SK-N-MC (cell line): ENCODE measurements around the gene FOXP1.

Source experiments
- EZH2 ChIP-seq: fragments of 200-600 bp; sonication (generic); IDR thresholded peaks from one replicate; pipeline ENCODE4 v1.6.1; 2017; ENCODE audit warnings: antibody characterized with exemption
- POLR2AphosphoS5 ChIP-seq: IDR thresholded peaks from 2 replicates; pipeline ENCODE4 v1.6.1; 2012; ENCODE audit warnings: mild to moderate bottlenecking, low read depth, low read length, borderline replicate concordance

DNA sequence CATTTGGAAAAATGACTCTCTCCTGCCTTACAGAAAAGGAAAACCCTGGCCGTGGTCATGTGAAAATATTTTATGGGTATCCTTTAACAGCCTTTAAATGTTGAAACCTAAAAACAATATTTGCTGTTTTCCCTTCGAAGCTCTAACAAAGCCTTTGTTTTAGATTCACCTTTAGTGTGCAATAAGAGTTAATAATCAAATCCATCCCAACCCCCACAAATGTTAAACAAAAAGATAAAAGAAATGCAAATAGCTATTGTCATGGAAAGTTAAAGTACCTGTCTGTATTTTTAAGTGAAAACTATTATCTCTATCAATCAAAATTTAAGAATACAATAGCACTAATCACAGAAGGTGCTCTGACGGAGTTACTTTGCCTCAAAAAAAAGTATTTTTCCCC is 279.3 kb downstream of the FOXP1 start:
- no peak for TF ChIP-seq POLR2AphosphoS5
- TF ChIP-seq EZH2 = no peak
